ENCODE results near the gene PPP4R3B.

- TF ChIP-seq CTCF (IDR thresholded peaks at IDR 0.05) (no peak), POLR2A (IDR thresholded peaks at IDR 0.05) (no peak)
These were observed 114.8 kb downstream of the PPP4R3B start for GRCh38 chr2:55502590-55503141.
